Uterus (tissue), 4 donors: ENCODE results near the gene TTC7B. TPM values are rescaled to one million over a fixed set of nuclear protein-coding genes. Genes with fewer than 3 reads are reported as not detected.

ENCODE experiments used
- DNase-seq, 2 donors: peaks; one replicate each; pipeline ENCODE4 v3.0.0-alpha.2; 2019 to 2020
- H3K27ac ChIP-seq, 2 donors: fragments of 200-600 bp; sonication (generic); 1 replicate in 1 of 2; 2 replicates in 1 of 2; pipeline ENCODE4 v1.5.1; 2016 to 2018
- H3K27me3 ChIP-seq, 2 donors: fragments of 200-600 bp; sonication (generic); one replicate each; pipeline ENCODE4 v1.5.1; 2018 to 2019; ENCODE audit warnings: control low read depth in 1 of 2
- H3K36me3 ChIP-seq, 2 donors: fragments of 200-600 bp; sonication (generic); one replicate each; pipeline ENCODE4 v1.5.1; 2019; ENCODE audit warnings: control low read depth in 1 of 2
- H3K4me1 ChIP-seq, 2 donors: fragments of 200-600 bp; sonication (generic); one replicate each; pipeline ENCODE4 v1.5.1; 2018 to 2019; ENCODE audit warnings: control low read depth in 1 of 2
- H3K4me3 ChIP-seq, 2 donors: fragments of 200-600 bp; sonication (generic); 1 replicate in 1 of 2; 2 replicates in 1 of 2; pipeline ENCODE4 v1.5.1; 2018 to 2019; ENCODE audit warnings: mild to moderate bottlenecking in 1 of 2
- H3K9me3 ChIP-seq, 2 donors: fragments of 200-600 bp; sonication (generic); one replicate each; pipeline ENCODE4 v1.5.1; 2019; ENCODE audit warnings: control low read depth in 1 of 2
- CTCF ChIP-seq, 4 experiments: fragments of 200-600 bp in 2 of 4; fragments of 450-650 bp in 2 of 4; sonication (generic) in 2 of 4; IDR thresholded peaks; one replicate each; pipeline ENCODE4 v1.5.1; 2016 to 2019; ENCODE audit warnings: antibody characterized with exemption in 4 of 4, mild to moderate bottlenecking in 2 of 4, moderate library complexity in 1 of 4
- POLR2A ChIP-seq, 2 donors: fragments of 450-650 bp; IDR thresholded peaks; one replicate each; pipeline ENCODE4 v1.6.1; 2016; ENCODE audit warnings: antibody characterized with exemption in 2 of 2, mild to moderate bottlenecking in 1 of 2, moderate library complexity in 1 of 2
- intact Hi-C: fragments of 100-400 bp; cut with DNase I; formaldehyde crosslinking; loops from one replicate; pipeline ENCODE4 v1.15.1; 2023; ENCODE audit warnings: low total_unique reads
- total RNA-seq, 4 donors: library from RNA; depleted of rRNA in 3 of 4; stranded (reverse); fragments of >200 nt in 3 of 4; gene quantifications; one replicate each; pipeline versions ENCODE4 v1.1.0 to v1.2.4, GENCODE V29; 2014 to 2023
- donor health status: DM: yes; HTN: yes; CAD: no.

Gene TTC7B
- total RNA-seq, 4 donors from 2014 or later: 15.3 to 73.9 (median 28.0) TPM

- TF ChIP-seq POLR2A (IDR thresholded peaks at IDR 0.05) (no peak), CTCF (IDR thresholded peaks at IDR 0.05) (no peak)
- no peaks in the 10 kb centered on the region for H3K9me3 ChIP-seq
- no peak overlapping the region for H3K27ac ChIP-seq
- no peaks in the 10 kb centered on the region for H3K27me3 ChIP-seq
- H3K4me1 ChIP-seq: no peaks in the 10 kb centered on the region
- no peak overlapping the region for H3K4me3 ChIP-seq
- no peak for DNase-seq
- H3K36me3 ChIP-seq: no peaks in the 10 kb centered on the region
- intact Hi-C loops: no loop called here
Measured at GRCh38 chr14:90616881-90617280, 199.3 kb downstream of the TTC7B start.

DNA sequence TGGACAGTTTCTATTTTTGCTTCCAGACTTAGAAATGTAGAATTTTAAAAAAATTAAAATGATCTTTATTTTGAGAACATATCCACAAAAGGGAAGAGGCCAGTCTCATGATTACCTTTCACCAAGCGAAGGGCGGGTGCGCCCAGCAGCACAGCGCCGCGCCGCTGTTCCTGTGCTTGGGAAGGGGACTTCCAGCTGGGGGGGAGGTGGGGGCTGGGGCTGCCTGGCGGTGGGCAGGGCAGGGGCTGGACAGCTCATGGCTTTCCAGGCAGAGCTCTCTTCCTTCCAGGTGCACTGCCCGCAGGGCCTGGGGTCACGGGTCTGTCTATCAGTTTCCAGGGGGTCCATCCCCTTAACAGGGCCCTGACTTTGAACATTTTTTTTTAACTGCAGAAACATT is 199.9 kb downstream of the TTC7B start:
- H3K4me3 ChIP-seq: no peak overlapping the region
- no peak for DNase-seq
- intact Hi-C loops: no loop called here
- no peaks in the 10 kb centered on the region for H3K36me3 ChIP-seq
- no peak for TF ChIP-seq POLR2A (IDR thresholded peaks at IDR 0.05)
- no peak for TF ChIP-seq CTCF (IDR thresholded peaks at IDR 0.05)
- no peaks in the 10 kb centered on the region for H3K9me3 ChIP-seq
- no peaks in the 10 kb centered on the region for H3K27me3 ChIP-seq
- no peak overlapping the region for H3K27ac ChIP-seq
- no peaks in the 10 kb centered on the region for H3K4me1 ChIP-seq

DNA sequence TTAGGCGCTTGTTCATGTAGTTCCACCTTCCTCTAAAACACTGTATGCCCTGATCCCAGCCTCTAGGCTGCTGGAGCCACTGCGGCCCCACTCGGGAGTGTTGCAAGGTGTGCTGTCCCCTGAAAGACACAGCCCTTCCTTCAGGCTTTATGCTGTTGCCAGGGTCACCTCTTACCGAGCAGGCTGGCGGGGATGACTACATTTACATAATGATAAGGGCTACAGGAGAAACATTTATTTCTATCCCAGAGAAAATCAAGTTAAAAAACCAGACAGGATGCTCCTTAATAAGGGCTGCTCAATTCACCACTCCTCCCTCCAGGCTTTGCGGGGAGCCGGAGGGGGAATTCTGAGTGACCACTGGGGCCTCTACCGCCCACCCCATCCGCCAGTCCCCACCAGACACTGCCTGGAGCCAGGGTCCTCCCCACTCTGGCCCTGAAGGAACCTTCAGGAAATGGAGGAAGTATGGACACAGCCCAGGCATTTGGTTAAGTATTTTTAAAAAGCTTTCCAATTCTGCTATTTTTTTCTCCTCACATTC is 200.6 kb downstream of the TTC7B start:
- no peaks in the 10 kb centered on the region for H3K36me3 ChIP-seq
- H3K27ac ChIP-seq: no peak overlapping the region
- H3K4me1 ChIP-seq: no peaks in the 10 kb centered on the region
- DNase-seq: no peak
- H3K4me3 ChIP-seq: no peak overlapping the region
- no peaks in the 10 kb centered on the region for H3K9me3 ChIP-seq
- TF ChIP-seq POLR2A (IDR thresholded peaks at IDR 0.05) (no peak), CTCF (IDR thresholded peaks at IDR 0.05) (no peak)
- intact Hi-C loops: no loop called here
- no peaks in the 10 kb centered on the region for H3K27me3 ChIP-seq

GRCh38 chr14:90614696-90615516 is 201.3 kb downstream of the TTC7B start:
- DNase-seq: no peak
- no peaks in the 10 kb centered on the region for H3K27me3 ChIP-seq
- H3K4me1 ChIP-seq: no peaks in the 10 kb centered on the region
- no peak overlapping the region for H3K27ac ChIP-seq
- no peaks in the 10 kb centered on the region for H3K9me3 ChIP-seq
- no peak overlapping the region for H3K4me3 ChIP-seq
- no peaks in the 10 kb centered on the region for H3K36me3 ChIP-seq
- intact Hi-C loops: no loop called here
- TF ChIP-seq POLR2A (IDR thresholded peaks at IDR 0.05) (no peak), CTCF (IDR thresholded peaks at IDR 0.05) (no peak)

DNA sequence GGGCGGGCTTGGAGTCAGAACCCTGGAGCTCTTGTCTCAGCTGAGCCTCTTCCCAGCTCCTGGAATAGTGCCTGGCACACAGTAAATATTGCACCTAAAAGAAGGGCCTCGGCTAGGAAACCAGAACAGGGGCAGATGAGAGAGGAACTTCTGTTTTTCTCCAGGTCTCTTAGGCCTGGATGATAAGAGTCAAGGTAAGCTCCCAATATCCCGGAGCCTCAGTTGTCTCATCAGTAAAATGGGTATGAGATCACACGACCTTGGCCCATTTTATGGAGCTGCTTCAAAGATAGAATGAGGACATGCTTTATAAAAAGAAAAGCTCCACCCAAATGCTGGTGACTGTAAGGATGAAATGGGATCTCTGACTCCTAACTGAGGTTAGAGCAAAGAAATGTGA is 202.2 kb downstream of the TTC7B start:
- no peak overlapping the region for H3K27ac ChIP-seq
- TF ChIP-seq CTCF (IDR thresholded peaks at IDR 0.05) (no peak), POLR2A (IDR thresholded peaks at IDR 0.05) (no peak)
- no peak overlapping the region for H3K4me3 ChIP-seq
- no peaks in the 10 kb centered on the region for H3K9me3 ChIP-seq
- no peak for DNase-seq
- H3K4me1 ChIP-seq: no peaks in the 10 kb centered on the region
- H3K36me3 ChIP-seq: no peaks in the 10 kb centered on the region
- intact Hi-C loops: no loop called here
- no peaks in the 10 kb centered on the region for H3K27me3 ChIP-seq
